OCI-LY7 (cell line): ENCODE measurements around the gene F13A1. TPM values are rescaled to one million over a fixed set of nuclear protein-coding genes. Genes with fewer than 3 reads are reported as not detected.

Source experiments
- BruUV-seq: library from RNA; stranded (reverse); fragments of 400-500 nt; replicated peaks from 2 replicates; lab custom pipeline; 2021; lab: Mats Ljungman, UMichigan
- CTCF ChIA-PET: fragments of 300-600 bp; sonication (Branson Sonifier 250); formaldehyde crosslinking; loops from one replicate; lab custom pipeline; 2022; ENCODE audit warnings: antibody characterized with exemption; ENCODE audit not compliant: unreplicated experiment; lab: Charles Lee
- POLR2A ChIA-PET: fragments of 300-600 bp; sonication (Branson Sonifier 250); formaldehyde crosslinking; loops from one replicate; lab custom pipeline; 2022; ENCODE audit warnings: antibody characterized with exemption; lab: Charles Lee
- DNase-seq: peaks from one replicate; pipeline ENCODE4 v3.0.0-alpha.2; 2015; ENCODE audit warnings: low spot score
- H2AFZ ChIP-seq: fragments of 200-600 bp; sonication (generic), shearing (Covaris generic); 2 replicates; pipeline ENCODE4 v1.6.1; 2014; ENCODE audit warnings: mild to moderate bottlenecking, antibody characterized with exemption, low read length, moderate library complexity
- H3K27ac ChIP-seq: fragments of 200-600 bp; sonication (generic); 2 replicates; pipeline ENCODE4 v1.5.1; 2014; ENCODE audit warnings: mixed run types, low read depth, mild to moderate bottlenecking, moderate library complexity, low read length, inconsistent platforms; ENCODE audit not compliant: poor library complexity, severe bottlenecking
- H3K36me3 ChIP-seq: fragments of 200-600 bp; sonication (generic); 2 replicates; pipeline ENCODE4 v1.6.1; 2014; ENCODE audit warnings: mild to moderate bottlenecking, antibody characterized with exemption, low read length, moderate library complexity, mixed read lengths; ENCODE audit not compliant: insufficient read depth
- H3K4me1 ChIP-seq: fragments of 200-600 bp; sonication (generic); 2 replicates; pipeline ENCODE4 v1.5.1; 2014; ENCODE audit warnings: mild to moderate bottlenecking, low read length; ENCODE audit not compliant: insufficient read depth, poor library complexity, severe bottlenecking
- H3K4me2 ChIP-seq: fragments of 200-600 bp; sonication (generic); 2 replicates; pipeline ENCODE4 v1.6.1; 2014; ENCODE audit warnings: mild to moderate bottlenecking, low read length
- H3K4me3 ChIP-seq: fragments of 200-600 bp; sonication (generic); 2 replicates; pipeline ENCODE4 v1.5.1; 2014; ENCODE audit warnings: mild to moderate bottlenecking, low read depth, low read length; ENCODE audit not compliant: poor library complexity, severe bottlenecking
- H3K79me2 ChIP-seq: fragments of 200-600 bp; sonication (generic); 2 replicates; pipeline ENCODE4 v1.6.1; 2016; ENCODE audit warnings: low read depth, mild to moderate bottlenecking, low read length, moderate library complexity, mixed read lengths; ENCODE audit not compliant: insufficient read depth
- H3K9me2 ChIP-seq: fragments of 200-600 bp; sonication (generic); 2 replicates; pipeline ENCODE4 v1.6.1; 2016; ENCODE audit warnings: mild to moderate bottlenecking, low read length, mixed read lengths; ENCODE audit not compliant: insufficient read depth
- H3K9me3 ChIP-seq: fragments of 200-600 bp; sonication (generic); 2 replicates; pipeline ENCODE4 v1.6.1; 2014; ENCODE audit warnings: mild to moderate bottlenecking, mixed run types, low read length, mixed read lengths
- H4K20me1 ChIP-seq: fragments of 200-600 bp; sonication (generic); 2 replicates; pipeline ENCODE4 v1.6.1; 2014; ENCODE audit warnings: mild to moderate bottlenecking, antibody characterized with exemption, low read length, moderate library complexity, mixed read lengths; ENCODE audit not compliant: insufficient read depth
- CTCF ChIP-seq: fragments of 200-600 bp; sonication (generic); conservative IDR thresholded peaks from 2 replicates; pipeline ENCODE4 v1.5.1; 2014; ENCODE audit warnings: mild to moderate bottlenecking, antibody characterized with exemption, low read length, moderate library complexity, mixed read lengths
- EZH2phosphoT487 ChIP-seq: fragments of 200-600 bp; sonication (generic); IDR thresholded peaks from 2 replicates; pipeline ENCODE4 v1.6.1; 2018; ENCODE audit warnings: low read depth, borderline replicate concordance, mild to moderate bottlenecking, mixed run types, antibody characterized with exemption, low read length, moderate library complexity, mixed read lengths
- intact Hi-C: fragments of 100-400 bp; cut with micrococcal nuclease; formaldehyde crosslinking; loops from one replicate; pipeline ENCODE4 v1.10.0; 2022; ENCODE audit not compliant: unreplicated experiment
- total RNA-seq, 2 experiments: library from RNA; depleted of rRNA in 1 of 2; stranded (reverse); fragments of >200 nt in 1 of 2; shearing (Covaris generic) in 1 of 2; gene quantifications; 2 replicates each; pipeline ENCODE4 v1.2.3, GENCODE V29; 2014 to 2022

F13A1 gene
- total RNA-seq, 2 experiments from 2014 or later = 0.13 to 0.63 TPM

- CTCF ChIA-PET = no interaction called here
Observed at GRCh38 chr6:6199678-6200077, 120.8 kb downstream of the F13A1 start.

GRCh38 chr6:6196762-6197161, 123.7 kb downstream of the F13A1 start:
- intact Hi-C loops = no loop called here
- H4K20me1 ChIP-seq = no peaks in the 10 kb centered on the region
- H3K36me3 ChIP-seq = no peaks in the 10 kb centered on the region
- no peaks in the 10 kb centered on the region for H3K9me2 ChIP-seq
- no peak for DNase-seq
- no peaks in the 10 kb centered on the region for H3K79me2 ChIP-seq
- no peak overlapping the region for H3K27ac ChIP-seq
- H2AFZ ChIP-seq = no peak overlapping the region
- no peak overlapping the region for H3K4me3 ChIP-seq
- no TSS peak for BruUV-seq
- ChIA-PET CTCF (no interaction called here), POLR2A (no interaction called here)
- H3K4me2 ChIP-seq = no peak overlapping the region
- no peaks in the 10 kb centered on the region for H3K9me3 ChIP-seq
- peaks cover 5% of the 10 kb centered on the region for H3K4me1 ChIP-seq
- TF ChIP-seq EZH2phosphoT487 (no peak), CTCF (no peak)

More at GRCh38 chr6:6199678-6200077, 120.8 kb downstream of the F13A1 start:
- intact Hi-C loops = no loop called here
- H3K4me1 ChIP-seq = peaks cover 5% of the 10 kb centered on the region
- no peak overlapping the region for H3K27ac ChIP-seq
- BruUV-seq = no TSS peak
- no peaks in the 10 kb centered on the region for H3K9me3 ChIP-seq
- DNase-seq = no peak
- no peak for TF ChIP-seq CTCF
- TF ChIP-seq EZH2phosphoT487 = no peak
- no peak overlapping the region for H2AFZ ChIP-seq
- H3K4me2 ChIP-seq = no peak overlapping the region
- no peaks in the 10 kb centered on the region for H4K20me1 ChIP-seq
- no peak overlapping the region for H3K4me3 ChIP-seq
- no peaks in the 10 kb centered on the region for H3K9me2 ChIP-seq
- H3K79me2 ChIP-seq = no peaks in the 10 kb centered on the region
- POLR2A ChIA-PET = no interaction called here
- no peaks in the 10 kb centered on the region for H3K36me3 ChIP-seq

GRCh38 chr6:6195080-6195479, 125.4 kb downstream of the F13A1 start:
- Histone ChIP-seq H4K20me1 (no peaks in the 10 kb centered on the region), H3K9me2 (no peaks in the 10 kb centered on the region), H2AFZ (no peak overlapping the region), H3K36me3 (no peaks in the 10 kb centered on the region), H3K4me1 (no peaks in the 10 kb centered on the region), H3K4me3 (no peak overlapping the region), H3K4me2 (no peak overlapping the region), H3K27ac (no peak overlapping the region), H3K79me2 (no peaks in the 10 kb centered on the region), H3K9me3 (no peaks in the 10 kb centered on the region)
- DNase-seq = no peak
- no TSS peak for BruUV-seq
- TF ChIP-seq EZH2phosphoT487 (no peak), CTCF (no peak)
- intact Hi-C loops = no loop called here
- ChIA-PET POLR2A (interaction anchor here (0.7 to 1.2 kb wide), 2 partner anchors 25 to 60 kb away, joined by 3 to 4 read pairs; no protein-coding TSS in a partner anchor), CTCF (no interaction called here)
